Colonic mucosa (tissue), 4 donors: Measurements from ENCODE around the gene DNAH2. TPM values are rescaled to one million over a fixed set of nuclear protein-coding genes. Genes with fewer than 3 reads are reported as not detected.

Experiments
- DNase-seq: peaks from one replicate; pipeline ENCODE4 v3.0.0-alpha.2; 2020
- H3K27ac ChIP-seq: fragments of 200-600 bp; one replicate; pipeline ENCODE4 v1.8.0; 2021
- H3K27me3 ChIP-seq: fragments of 200-600 bp; one replicate; pipeline ENCODE4 v1.8.0; 2021
- H3K36me3 ChIP-seq: fragments of 200-600 bp; one replicate; pipeline ENCODE4 v1.8.0; 2021
- H3K4me1 ChIP-seq: fragments of 200-600 bp; one replicate; pipeline ENCODE4 v1.8.0; 2021; ENCODE audit warnings: mild to moderate bottlenecking
- H3K4me3 ChIP-seq: fragments of 200-600 bp; one replicate; pipeline ENCODE4 v1.8.0; 2021
- H3K9ac ChIP-seq, 2 donors: one replicate each; pipeline ENCODE4 v1.7.0; 2013; ENCODE audit warnings: control low read depth in 2 of 2, low read depth in 2 of 2, low read length in 2 of 2
- H3K9me3 ChIP-seq: fragments of 200-600 bp; one replicate; pipeline ENCODE4 v1.8.0; 2021
- intact Hi-C: fragments of 100-400 bp; cut with DNase I; formaldehyde crosslinking; loops from one replicate; pipeline ENCODE4 v1.14.1; 2022
- total RNA-seq, 2 donors: library from RNA; stranded (reverse); fragmentation: NEBNext Ultra II Directional in 1 of 2; extraction: Animal tissue kit (Norgen Biotek cat#: 25700) in 1 of 2; gene quantifications; one replicate each; pipeline ENCODE4 v1.2.1, GENCODE V29; 2021
- TF ChIP-seq, protein P1 (sequence below): fragments of 200-600 bp; IDR thresholded peaks from one replicate; pipeline ENCODE4 v1.8.0; 2022; ENCODE audit warnings: antibody characterized with exemption, mild to moderate bottlenecking
- donor health status: healthy.
- donor health status: DM: no; HTN: no; CAD: no.
- donor health status: DM: no; HTN: no; CAD: no.

Gene DNAH2
- total RNA-seq, 2 donors from 2014 or later = 0.32 to 0.62 TPM

DNA sequence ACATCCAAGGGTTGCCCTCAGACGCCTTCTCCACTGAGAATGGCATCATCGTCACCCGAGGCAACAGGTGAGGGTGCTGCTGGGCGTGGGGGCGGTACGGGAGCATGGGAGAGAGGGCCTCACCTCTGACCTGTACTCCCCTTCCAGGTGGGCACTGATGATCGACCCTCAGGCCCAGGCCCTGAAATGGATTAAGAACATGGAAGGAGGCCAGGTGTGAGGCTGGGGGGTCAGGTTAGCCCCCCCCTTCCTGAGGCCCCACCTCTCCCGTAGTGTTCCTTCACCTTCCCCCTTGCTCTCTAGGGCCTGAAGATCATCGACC, 100.1 kb downstream of the DNAH2 start:
- H3K9ac ChIP-seq = no peak overlapping the region
- no peaks in the 10 kb centered on the region for H3K9me3 ChIP-seq
- no peak overlapping the region for H3K4me3 ChIP-seq
- H3K27me3 ChIP-seq = no peaks in the 10 kb centered on the region
- no peak for DNase-seq
- TF ChIP-seq, protein P1, sequence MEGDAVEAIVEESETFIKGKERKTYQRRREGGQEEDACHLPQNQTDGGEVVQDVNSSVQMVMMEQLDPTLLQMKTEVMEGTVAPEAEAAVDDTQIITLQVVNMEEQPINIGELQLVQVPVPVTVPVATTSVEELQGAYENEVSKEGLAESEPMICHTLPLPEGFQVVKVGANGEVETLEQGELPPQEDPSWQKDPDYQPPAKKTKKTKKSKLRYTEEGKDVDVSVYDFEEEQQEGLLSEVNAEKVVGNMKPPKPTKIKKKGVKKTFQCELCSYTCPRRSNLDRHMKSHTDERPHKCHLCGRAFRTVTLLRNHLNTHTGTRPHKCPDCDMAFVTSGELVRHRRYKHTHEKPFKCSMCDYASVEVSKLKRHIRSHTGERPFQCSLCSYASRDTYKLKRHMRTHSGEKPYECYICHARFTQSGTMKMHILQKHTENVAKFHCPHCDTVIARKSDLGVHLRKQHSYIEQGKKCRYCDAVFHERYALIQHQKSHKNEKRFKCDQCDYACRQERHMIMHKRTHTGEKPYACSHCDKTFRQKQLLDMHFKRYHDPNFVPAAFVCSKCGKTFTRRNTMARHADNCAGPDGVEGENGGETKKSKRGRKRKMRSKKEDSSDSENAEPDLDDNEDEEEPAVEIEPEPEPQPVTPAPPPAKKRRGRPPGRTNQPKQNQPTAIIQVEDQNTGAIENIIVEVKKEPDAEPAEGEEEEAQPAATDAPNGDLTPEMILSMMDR = no peak
- H3K27ac ChIP-seq = no peak overlapping the region
- H3K4me1 ChIP-seq = no peaks in the 10 kb centered on the region
- intact Hi-C loops = no loop called here
- H3K36me3 ChIP-seq = no peaks in the 10 kb centered on the region

DNA sequence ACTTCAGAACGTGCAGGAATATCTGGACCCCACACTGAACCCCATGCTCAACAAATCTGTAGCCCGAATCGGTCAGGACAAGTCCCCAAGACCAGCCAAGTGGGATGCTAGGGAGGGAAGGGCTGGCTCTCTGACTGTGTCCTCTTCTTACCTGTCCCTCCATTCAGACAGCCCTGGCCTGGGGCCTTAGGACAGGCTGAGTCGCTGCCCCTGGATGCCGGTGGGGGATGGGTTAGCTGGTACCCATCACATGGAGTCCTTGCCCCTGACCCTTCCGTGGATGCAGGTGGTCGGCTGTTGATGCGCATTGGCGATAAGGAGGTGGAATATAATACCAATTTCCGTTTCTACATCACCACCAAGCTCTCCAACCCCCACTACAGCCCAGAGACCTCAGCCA, 100.5 kb downstream of the DNAH2 start:
- H3K27me3 ChIP-seq = no peaks in the 10 kb centered on the region
- no peak overlapping the region for H3K27ac ChIP-seq
- no peak overlapping the region for H3K9ac ChIP-seq
- no peak overlapping the region for H3K4me3 ChIP-seq
- TF ChIP-seq, protein P1 = no peak
- no peak for DNase-seq
- no peaks in the 10 kb centered on the region for H3K36me3 ChIP-seq
- intact Hi-C loops = no loop called here
- no peaks in the 10 kb centered on the region for H3K9me3 ChIP-seq
- H3K4me1 ChIP-seq = no peaks in the 10 kb centered on the region

DNA sequence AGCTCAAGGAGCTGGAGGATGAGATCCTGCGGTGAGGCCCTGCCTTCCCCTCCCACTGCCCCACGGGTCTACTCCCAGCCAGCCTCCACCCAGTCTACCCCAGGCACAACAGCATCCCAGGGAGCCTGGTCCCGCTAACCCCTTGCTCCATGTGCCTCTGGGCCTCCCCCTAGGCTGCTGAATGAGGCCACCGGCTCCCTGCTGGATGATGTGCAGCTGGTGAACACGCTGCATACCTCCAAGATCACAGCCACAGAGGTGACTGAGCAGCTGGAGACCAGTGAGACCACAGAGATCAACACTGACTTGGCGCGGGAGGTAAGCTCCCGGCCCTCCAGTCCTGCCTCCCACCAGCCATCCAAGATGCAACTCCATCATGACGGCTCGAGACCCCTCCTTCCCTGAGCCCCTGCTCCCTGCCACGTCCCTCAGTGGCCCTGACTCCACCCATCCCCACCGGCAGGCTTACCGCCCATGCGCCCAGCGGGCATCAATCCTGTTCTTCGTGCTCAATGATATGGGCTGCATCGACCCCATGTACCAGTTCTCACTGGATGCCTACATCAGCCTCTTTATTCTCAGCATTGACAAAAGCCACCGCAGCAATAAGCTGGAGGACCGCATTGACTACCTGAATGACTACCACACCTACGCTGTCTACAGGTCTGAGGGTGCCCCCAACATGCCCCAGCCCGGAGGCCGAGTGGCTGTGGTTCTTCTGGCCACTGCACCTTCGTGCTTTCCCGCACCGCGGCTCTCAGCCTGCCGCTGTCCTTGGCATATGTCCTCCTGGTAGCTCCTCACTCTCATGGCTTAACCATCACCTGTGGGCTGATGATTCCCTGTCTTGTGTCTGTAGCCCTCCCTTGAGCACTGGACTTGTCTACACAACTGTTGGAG, 101.5 kb downstream of the DNAH2 start:
- Histone ChIP-seq H3K4me3 (no peak overlapping the region), H3K4me1 (no peaks in the 10 kb centered on the region), H3K9ac (no peak overlapping the region), H3K36me3 (no peaks in the 10 kb centered on the region), H3K9me3 (no peaks in the 10 kb centered on the region), H3K27me3 (no peaks in the 10 kb centered on the region), H3K27ac (no peak overlapping the region)
- no peak for DNase-seq
- TF ChIP-seq, protein P1 = no peak
- intact Hi-C loops = no loop called here

DNA sequence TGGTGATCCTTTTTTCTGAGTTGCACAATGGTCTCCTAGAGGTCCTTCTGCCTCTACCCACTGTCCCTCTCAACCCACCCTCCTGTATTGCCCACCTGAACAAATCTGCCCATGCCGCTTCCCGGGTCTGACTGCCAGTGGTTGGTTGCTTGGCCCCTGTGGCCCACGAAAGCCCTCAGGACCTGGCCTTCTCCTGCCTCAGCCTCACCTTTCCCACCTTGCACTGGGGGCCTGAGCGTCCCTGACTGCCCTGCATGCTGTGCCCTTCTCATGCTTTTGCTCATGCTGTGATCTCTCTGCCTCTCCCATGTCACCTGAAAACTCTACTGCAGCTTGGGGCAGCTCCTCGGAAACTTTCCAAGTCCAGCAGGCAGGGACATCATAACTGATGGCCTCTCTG, 102.7 kb downstream of the DNAH2 start:
- TF ChIP-seq, protein P1 = no peak
- intact Hi-C loops = no loop called here
- H3K36me3 ChIP-seq = no peaks in the 10 kb centered on the region
- no peak overlapping the region for H3K27ac ChIP-seq
- H3K9ac ChIP-seq = no peak overlapping the region
- H3K4me1 ChIP-seq = no peaks in the 10 kb centered on the region
- no peaks in the 10 kb centered on the region for H3K27me3 ChIP-seq
- no peaks in the 10 kb centered on the region for H3K9me3 ChIP-seq
- H3K4me3 ChIP-seq = no peak overlapping the region
- DNase-seq = no peak

DNA sequence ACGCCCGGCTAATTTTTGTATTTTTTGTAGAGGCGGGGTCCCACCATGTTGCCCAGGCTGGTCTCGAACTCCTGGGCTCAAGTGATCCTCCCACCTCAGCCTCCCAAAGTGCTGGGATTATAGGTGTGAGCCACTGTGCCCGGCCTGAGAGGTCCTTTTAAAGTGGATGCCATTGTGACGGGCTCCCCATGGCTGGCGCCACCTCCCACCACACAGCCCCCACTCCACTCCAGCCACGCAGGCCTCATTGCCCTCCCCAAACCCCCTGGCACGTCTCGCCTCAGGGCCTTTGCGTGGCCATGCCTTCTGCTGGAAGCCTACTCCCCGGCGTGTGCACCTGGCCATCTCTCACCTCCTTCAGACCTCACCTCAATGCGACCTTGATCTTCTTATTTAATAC, 104.6 kb downstream of the DNAH2 start:
- H3K27ac ChIP-seq = no peak overlapping the region
- TF ChIP-seq, protein P1 = no peak
- no peak overlapping the region for H3K9ac ChIP-seq
- DNase-seq = no peak
- H3K36me3 ChIP-seq = no peaks in the 10 kb centered on the region
- H3K9me3 ChIP-seq = no peaks in the 10 kb centered on the region
- H3K27me3 ChIP-seq = no peaks in the 10 kb centered on the region
- intact Hi-C loops = no loop called here
- no peaks in the 10 kb centered on the region for H3K4me1 ChIP-seq
- no peak overlapping the region for H3K4me3 ChIP-seq
